Sigmoid colon (tissue), 7 donors: Measurements from ENCODE around the gene ZNF835. TPM values are rescaled to one million over a fixed set of nuclear protein-coding genes. Genes with fewer than 3 reads are reported as not detected.

Source experiments
- DNase-seq: peaks from one replicate; pipeline ENCODE4 v3.0.0-alpha.2; 2019
- H3K27ac ChIP-seq, 4 donors: fragments of 200-600 bp; sonication (generic); one replicate each; pipeline ENCODE4 v1.5.1; 2016 to 2019; ENCODE audit warnings: mild to moderate bottlenecking in 1 of 4
- H3K27me3 ChIP-seq, 3 donors: fragments of 200-600 bp; sonication (generic); one replicate each; pipeline ENCODE4 v1.5.1; 2019; ENCODE audit warnings: mild to moderate bottlenecking in 1 of 3
- H3K36me3 ChIP-seq, 4 donors: fragments of 200-600 bp; sonication (generic); one replicate each; pipeline ENCODE4 v1.5.1; 2016 to 2019
- H3K4me1 ChIP-seq, 4 donors: fragments of 200-600 bp; sonication (generic); one replicate each; pipeline ENCODE4 v1.5.1; 2017 to 2019
- H3K4me3 ChIP-seq, 4 donors: fragments of 200-600 bp; sonication (generic); one replicate each; pipeline ENCODE4 v1.5.1; 2017 to 2019; ENCODE audit warnings: mild to moderate bottlenecking in 2 of 4, moderate library complexity in 1 of 4
- H3K9me3 ChIP-seq, 4 donors: fragments of 200-600 bp in 3 of 4; sonication (generic) in 3 of 4; one replicate each; pipeline versions ENCODE4 v1.5.1 to v1.6.1; 2013 to 2019
- EP300 ChIP-seq, 4 donors: sonication (generic); formaldehyde crosslinking; IDR thresholded peaks; one replicate each; pipeline ENCODE4 v1.6.1; 2017; ENCODE audit warnings: antibody characterized with exemption in 4 of 4
- POLR2A ChIP-seq, 2 donors: fragments of 450-650 bp; IDR thresholded peaks; one replicate each; pipeline ENCODE4 v1.6.1; 2016; ENCODE audit warnings: antibody characterized with exemption in 2 of 2, mild to moderate bottlenecking in 2 of 2, moderate library complexity in 2 of 2
- POLR2AphosphoS5 ChIP-seq, 4 donors: sonication (generic); formaldehyde crosslinking; IDR thresholded peaks; one replicate each; pipeline ENCODE4 v1.6.1; 2017; ENCODE audit warnings: antibody characterized with exemption in 4 of 4
- WGBS, 2 donors: extraction: QIAGEN DNeasy Blood & Tissue Kit; methylation state at CpG; one replicate each; pipeline ENCODE4 v1.1.7; 2013; 5-methylcytosine and 5-hydroxymethylcytosine counted together
- intact Hi-C: fragments of 100-400 bp; cut with DNase I; formaldehyde crosslinking; loops from one replicate; pipeline ENCODE4 v1.15.1; 2023
- polyA plus RNA-seq, 3 donors: library from polyadenylated mRNA; stranded (reverse); fragments of 200-250 nt; gene quantifications; one replicate each; pipeline ENCODE4 v1.2.3, GENCODE V29; 2013
- total RNA-seq, 4 donors: library from RNA; depleted of rRNA; stranded (reverse); fragments of >200 nt; gene quantifications; one replicate each; pipeline ENCODE4 v1.1.0, GENCODE V29; 2016
- TF ChIP-seq, protein P1 (sequence below), 4 experiments: fragments of 450-650 bp in 3 of 4; fragments of 200-600 bp in 1 of 4; IDR thresholded peaks; one replicate each; pipeline ENCODE4 v1.5.1; 2016 to 2019; ENCODE audit warnings: antibody characterized with exemption in 4 of 4, mild to moderate bottlenecking in 3 of 4, moderate library complexity in 2 of 4
- donor health status: healthy with polysubstance abuse.
- donor health status: Bipolar disorder and iron deficiency.
- donor health status: healthy.

The ZNF835 gene
- total and polyA plus RNA-seq, 7 donors = under 0.01 to 14.3 (median 5.3) TPM; not detected in 1

DNA sequence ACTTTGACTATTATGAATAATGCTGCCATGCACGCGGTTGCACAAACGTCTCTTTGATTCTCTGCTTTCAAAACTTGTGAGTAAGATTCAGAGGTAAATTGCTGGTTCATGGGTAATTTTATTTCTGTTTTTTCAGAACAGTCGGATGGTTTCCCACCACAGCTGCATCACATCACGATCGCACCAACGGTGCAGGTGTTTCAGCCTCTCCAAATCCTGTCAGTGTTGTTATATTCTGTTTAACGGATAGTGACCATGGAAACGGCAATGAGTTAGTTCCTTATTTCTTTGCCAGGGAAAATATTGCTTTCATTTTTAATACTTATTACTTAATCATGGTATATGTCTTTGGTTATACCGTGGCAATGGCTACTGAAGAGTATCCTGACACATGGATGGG lies 19.1 kb upstream of the ZNF835 start:
- WGBS, 2 donors = 55 to 88% methylated on average over 10 of the region's 10 CpGs
- no peak overlapping the region for H3K4me3 ChIP-seq
- no peaks in the 10 kb centered on the region for H3K4me1 ChIP-seq
- H3K36me3 ChIP-seq = no peaks in the 10 kb centered on the region
- H3K27me3 ChIP-seq = no peaks in the 10 kb centered on the region
- no peak overlapping the region for H3K27ac ChIP-seq
- TF ChIP-seq EP300 (IDR thresholded peaks at IDR 0.05) (no peak), POLR2A (IDR thresholded peaks at IDR 0.05) (no peak), POLR2AphosphoS5 (IDR thresholded peaks at IDR 0.05) (no peak)
- TF ChIP-seq, protein P1, sequence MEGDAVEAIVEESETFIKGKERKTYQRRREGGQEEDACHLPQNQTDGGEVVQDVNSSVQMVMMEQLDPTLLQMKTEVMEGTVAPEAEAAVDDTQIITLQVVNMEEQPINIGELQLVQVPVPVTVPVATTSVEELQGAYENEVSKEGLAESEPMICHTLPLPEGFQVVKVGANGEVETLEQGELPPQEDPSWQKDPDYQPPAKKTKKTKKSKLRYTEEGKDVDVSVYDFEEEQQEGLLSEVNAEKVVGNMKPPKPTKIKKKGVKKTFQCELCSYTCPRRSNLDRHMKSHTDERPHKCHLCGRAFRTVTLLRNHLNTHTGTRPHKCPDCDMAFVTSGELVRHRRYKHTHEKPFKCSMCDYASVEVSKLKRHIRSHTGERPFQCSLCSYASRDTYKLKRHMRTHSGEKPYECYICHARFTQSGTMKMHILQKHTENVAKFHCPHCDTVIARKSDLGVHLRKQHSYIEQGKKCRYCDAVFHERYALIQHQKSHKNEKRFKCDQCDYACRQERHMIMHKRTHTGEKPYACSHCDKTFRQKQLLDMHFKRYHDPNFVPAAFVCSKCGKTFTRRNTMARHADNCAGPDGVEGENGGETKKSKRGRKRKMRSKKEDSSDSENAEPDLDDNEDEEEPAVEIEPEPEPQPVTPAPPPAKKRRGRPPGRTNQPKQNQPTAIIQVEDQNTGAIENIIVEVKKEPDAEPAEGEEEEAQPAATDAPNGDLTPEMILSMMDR (IDR thresholded peaks at IDR 0.05) = no peak
- no peak for DNase-seq
- H3K9me3 ChIP-seq = peaks cover 0 to 8% (median 0%) of the 10 kb centered on the region in 4 donors
- intact Hi-C loops = no loop called here

- H3K36me3 ChIP-seq = no peaks in the 10 kb centered on the region
- intact Hi-C loops = no loop called here
- TF ChIP-seq POLR2AphosphoS5 (IDR thresholded peaks at IDR 0.05) (no peak), EP300 (IDR thresholded peaks at IDR 0.05) (no peak), POLR2A (IDR thresholded peaks at IDR 0.05) (no peak)
- no peaks in the 10 kb centered on the region for H3K27me3 ChIP-seq
- H3K4me3 ChIP-seq = no peak overlapping the region
- H3K9me3 ChIP-seq = peaks cover 0 to 12% (median 0%) of the 10 kb centered on the region in 4 donors
- H3K27ac ChIP-seq = no peak overlapping the region
- DNase-seq = no peak
- 79 to 80% methylated on average over 10 of the region's 10 CpGs for WGBS, 2 donors
- no peaks in the 10 kb centered on the region for H3K4me1 ChIP-seq
Observed at GRCh38 chr19:56689198-56689597, 17.6 kb upstream of the ZNF835 start.

GRCh38 chr19:56687031-56687430 lies 15.5 kb upstream of the ZNF835 start:
- no peak for DNase-seq
- Histone ChIP-seq H3K4me1 (no peaks in the 10 kb centered on the region), H3K27me3 (no peaks in the 10 kb centered on the region), H3K9me3 (peaks cover 0 to 5% (median 0%) of the 10 kb centered on the region in 4 donors), H3K36me3 (no peaks in the 10 kb centered on the region), H3K4me3 (no peak overlapping the region), H3K27ac (no peak overlapping the region)
- 81 to 82% methylated on average over 8 of the region's 8 CpGs for WGBS, 2 donors
- no peak for TF ChIP-seq EP300 (IDR thresholded peaks at IDR 0.05)
- TF ChIP-seq, protein P1 (IDR thresholded peaks at IDR 0.05) = no peak
- TF ChIP-seq POLR2A (IDR thresholded peaks at IDR 0.05) = no peak
- TF ChIP-seq POLR2AphosphoS5 (IDR thresholded peaks at IDR 0.05) = no peak
- intact Hi-C loops = no loop called here

GRCh38 chr19:56683116-56683515 lies 11.6 kb upstream of the ZNF835 start:
- Histone ChIP-seq H3K4me3 (no peak overlapping the region), H3K36me3 (no peaks in the 10 kb centered on the region), H3K4me1 (no peaks in the 10 kb centered on the region), H3K9me3 (peaks cover 0 to 10% (median 0%) of the 10 kb centered on the region in 4 donors), H3K27me3 (no peaks in the 10 kb centered on the region), H3K27ac (no peak overlapping the region)
- 78 to 84% methylated on average over 7 of the region's 7 CpGs for WGBS, 2 donors
- DNase-seq = no peak
- TF ChIP-seq, protein P1 (IDR thresholded peaks at IDR 0.05) = no peak
- TF ChIP-seq POLR2A (IDR thresholded peaks at IDR 0.05) (no peak), EP300 (IDR thresholded peaks at IDR 0.05) (no peak), POLR2AphosphoS5 (IDR thresholded peaks at IDR 0.05) (no peak)
- intact Hi-C loops = no loop called here

DNA sequence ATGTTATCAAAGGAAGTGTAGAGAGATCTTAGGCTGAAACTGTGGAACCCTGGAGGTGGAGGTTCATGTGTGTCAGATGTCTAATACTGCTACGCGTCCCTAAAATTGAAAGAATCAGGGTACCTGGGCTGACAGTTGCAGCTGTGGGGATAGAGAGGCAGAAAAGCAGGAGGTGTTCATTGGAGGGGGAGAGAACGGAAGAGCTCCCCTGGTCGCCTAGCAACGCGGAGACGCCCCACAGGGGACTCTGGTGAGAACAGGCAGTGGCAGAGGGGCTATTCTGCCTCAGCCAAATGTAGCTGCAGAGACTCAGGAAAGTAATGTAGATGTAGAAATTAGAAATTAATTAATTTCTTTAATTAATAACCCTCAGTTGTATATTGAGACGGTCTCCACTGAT lies 10.1 kb upstream of the ZNF835 start:
- intact Hi-C loops = no loop called here
- 64 to 82% methylated on average over 8 of the region's 8 CpGs for WGBS, 2 donors
- Histone ChIP-seq H3K4me1 (no peaks in the 10 kb centered on the region), H3K27me3 (no peaks in the 10 kb centered on the region), H3K4me3 (no peak overlapping the region), H3K27ac (no peak overlapping the region), H3K36me3 (no peaks in the 10 kb centered on the region), H3K9me3 (peaks cover 0 to 11% (median 0%) of the 10 kb centered on the region in 4 donors)
- no peak for TF ChIP-seq POLR2AphosphoS5 (IDR thresholded peaks at IDR 0.05)
- TF ChIP-seq, protein P1 (IDR thresholded peaks at IDR 0.05) = no peak
- TF ChIP-seq EP300 (IDR thresholded peaks at IDR 0.05) = no peak
- no peak for TF ChIP-seq POLR2A (IDR thresholded peaks at IDR 0.05)
- DNase-seq = no peak
